ENCODE results near the gene AHCYL1. TPM values are rescaled to one million over a fixed set of nuclear protein-coding genes. Genes with fewer than 3 reads are reported as not detected.
A peak's percentile ranks its signal among the peaks of the same experiment; 100 is the strongest.
"Not testable (repeated sequence)": the region's sequence is repeated elsewhere in the genome, so short reads cannot be mapped to it uniquely, and the experiment has no call there.

AHCYL1 gene
- total and polyA plus RNA-seq, 2 experiments from 2014 or later: 56.2 to 97.6 TPM

DNA sequence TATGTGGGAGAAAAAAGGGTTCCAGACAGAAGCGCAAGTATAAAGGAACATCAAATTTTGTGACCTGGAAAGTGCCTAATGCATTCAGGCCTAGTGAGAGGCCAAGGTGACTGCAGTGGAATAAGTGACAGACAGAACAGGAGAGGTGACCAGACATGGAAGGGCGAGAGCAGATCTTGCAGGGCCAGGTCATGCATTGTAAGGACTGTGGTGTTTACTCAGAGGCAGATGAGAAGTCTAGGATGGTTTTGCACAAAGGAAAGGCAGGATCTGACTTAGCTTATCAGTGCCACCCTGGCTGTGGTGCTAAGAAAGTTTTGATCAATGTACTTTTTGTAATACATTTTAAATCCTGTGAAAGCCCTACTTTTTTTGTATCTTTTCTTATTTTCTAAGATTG lies 34.1 kb upstream of the AHCYL1 start:
- Histone ChIP-seq H3K27ac (no peak overlapping the region), H3K4me1 (ENCODE audit: insufficient read depth) (peaks cover 13% of the 10 kb centered on the region), H3K9me2 (replicated peaks; ENCODE audit: insufficient read depth) (no peaks in the 10 kb centered on the region), H3K36me3 (replicated peaks; ENCODE audit: insufficient read depth, low read depth) (no peaks in the 10 kb centered on the region), H2AFZ (no peak overlapping the region), H4K20me1 (ENCODE audit: insufficient read depth, poor library complexity, severe bottlenecking) (no peaks in the 10 kb centered on the region), H3K4me2 (no peak overlapping the region), H3K79me2 (no peaks in the 10 kb centered on the region), H3K9me3 (ENCODE audit: low read depth) (no peaks in the 10 kb centered on the region), H3K4me3 (no peak overlapping the region), H3K27me3 (no peaks in the 10 kb centered on the region)
- WGBS (ENCODE audit: low lambda C conversion rate, missing lambda C conversion rate): 88% methylated on average over 2 of the region's 2 CpGs
- TF ChIP-seq EZH2phosphoT487 (IDR thresholded peaks at IDR 0.05; ENCODE audit: low read depth, severe bottlenecking, unreplicated experiment) (no peak), EZH2 (IDR thresholded peaks at IDR 0.05; ENCODE audit: borderline replicate concordance) (no peak)
- TF ChIP-seq, protein P1, sequence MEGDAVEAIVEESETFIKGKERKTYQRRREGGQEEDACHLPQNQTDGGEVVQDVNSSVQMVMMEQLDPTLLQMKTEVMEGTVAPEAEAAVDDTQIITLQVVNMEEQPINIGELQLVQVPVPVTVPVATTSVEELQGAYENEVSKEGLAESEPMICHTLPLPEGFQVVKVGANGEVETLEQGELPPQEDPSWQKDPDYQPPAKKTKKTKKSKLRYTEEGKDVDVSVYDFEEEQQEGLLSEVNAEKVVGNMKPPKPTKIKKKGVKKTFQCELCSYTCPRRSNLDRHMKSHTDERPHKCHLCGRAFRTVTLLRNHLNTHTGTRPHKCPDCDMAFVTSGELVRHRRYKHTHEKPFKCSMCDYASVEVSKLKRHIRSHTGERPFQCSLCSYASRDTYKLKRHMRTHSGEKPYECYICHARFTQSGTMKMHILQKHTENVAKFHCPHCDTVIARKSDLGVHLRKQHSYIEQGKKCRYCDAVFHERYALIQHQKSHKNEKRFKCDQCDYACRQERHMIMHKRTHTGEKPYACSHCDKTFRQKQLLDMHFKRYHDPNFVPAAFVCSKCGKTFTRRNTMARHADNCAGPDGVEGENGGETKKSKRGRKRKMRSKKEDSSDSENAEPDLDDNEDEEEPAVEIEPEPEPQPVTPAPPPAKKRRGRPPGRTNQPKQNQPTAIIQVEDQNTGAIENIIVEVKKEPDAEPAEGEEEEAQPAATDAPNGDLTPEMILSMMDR (IDR thresholded peaks at IDR 0.05; ENCODE audit: poor library complexity): no peak
- no peak for DNase-seq (ENCODE audit: low spot score)

DNA sequence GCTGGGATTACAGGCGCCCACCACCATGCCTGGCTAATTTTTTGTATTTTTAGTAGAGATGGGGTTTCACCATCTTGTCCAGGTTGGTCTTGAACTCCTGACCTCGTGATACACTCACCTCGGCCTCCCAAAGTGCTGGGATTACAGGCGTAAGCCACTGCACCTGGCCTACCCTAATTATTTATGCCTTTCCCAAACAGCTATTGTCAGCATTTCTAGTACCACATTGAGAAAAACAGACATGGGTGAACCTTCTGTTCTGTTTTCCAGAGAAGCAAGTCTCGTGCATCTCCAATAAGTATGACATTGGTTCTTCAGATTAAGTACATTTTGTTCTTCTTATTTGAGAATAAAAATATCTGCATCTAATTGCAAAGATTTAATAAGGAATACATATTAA lies 33.1 kb upstream of the AHCYL1 start:
- H3K4me2 ChIP-seq; H3K27ac ChIP-seq; H2AFZ ChIP-seq; DNase-seq (ENCODE audit: low spot score); H3K9me3 ChIP-seq (ENCODE audit: low read depth); H3K79me2 ChIP-seq; H3K9me2 ChIP-seq (replicated peaks; ENCODE audit: insufficient read depth); H3K27me3 ChIP-seq; H3K4me3 ChIP-seq; H4K20me1 ChIP-seq (ENCODE audit: insufficient read depth, poor library complexity, severe bottlenecking); H3K36me3 ChIP-seq (replicated peaks; ENCODE audit: insufficient read depth, low read depth): not testable (repeated sequence)
- WGBS (ENCODE audit: low lambda C conversion rate, missing lambda C conversion rate): 92% methylated on average over 5 of the region's 5 CpGs
- H3K4me1 ChIP-seq (ENCODE audit: insufficient read depth): peaks cover 13% of the 10 kb centered on the region

- WGBS (ENCODE audit: low lambda C conversion rate, missing lambda C conversion rate): 14% methylated on average over 1 of the region's 1 CpG
Observed at GRCh38 chr1:109954041-109954512, 30.5 kb upstream of the AHCYL1 start.

DNA sequence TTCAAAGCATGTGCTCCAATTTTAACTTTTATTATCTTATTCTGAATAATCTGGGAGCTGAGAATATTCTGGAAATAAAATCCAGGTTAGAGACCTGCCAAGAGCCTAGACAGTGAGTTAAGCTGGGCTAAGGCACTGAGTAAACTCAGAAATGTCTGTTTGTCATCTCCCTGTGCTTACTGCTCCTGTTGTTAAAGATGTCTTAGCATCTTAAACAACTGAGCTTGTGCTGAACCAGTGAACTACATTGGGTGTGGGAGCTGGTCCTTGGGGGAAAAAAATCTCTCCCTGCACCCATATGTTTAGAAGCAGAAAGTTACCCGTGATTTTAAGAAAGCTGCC lies 25.0 kb upstream of the AHCYL1 start:
- Histone ChIP-seq H4K20me1 (ENCODE audit: insufficient read depth, poor library complexity, severe bottlenecking) (no peaks in the 10 kb centered on the region), H3K79me2 (no peaks in the 10 kb centered on the region), H3K9me3 (ENCODE audit: low read depth) (no peaks in the 10 kb centered on the region), H3K4me2 (peak overlapping the region; percentile 50), H3K4me1 (ENCODE audit: insufficient read depth) (peaks cover 20% of the 10 kb centered on the region), H3K36me3 (replicated peaks; ENCODE audit: insufficient read depth, low read depth) (no peaks in the 10 kb centered on the region), H3K9me2 (replicated peaks; ENCODE audit: insufficient read depth) (no peaks in the 10 kb centered on the region), H3K27ac (peak overlapping the region; percentile 71), H2AFZ (no peak overlapping the region), H3K27me3 (no peaks in the 10 kb centered on the region), H3K4me3 (no peak overlapping the region)
- 0% methylated on average over 1 of the region's 1 CpG for WGBS (ENCODE audit: low lambda C conversion rate, missing lambda C conversion rate)
- TF ChIP-seq EZH2 (IDR thresholded peaks at IDR 0.05; ENCODE audit: borderline replicate concordance) (no peak), EZH2phosphoT487 (IDR thresholded peaks at IDR 0.05; ENCODE audit: low read depth, severe bottlenecking, unreplicated experiment) (no peak)
- TF ChIP-seq, protein P1 (IDR thresholded peaks at IDR 0.05; ENCODE audit: poor library complexity): no peak
- no peak for DNase-seq (ENCODE audit: low spot score)

More at GRCh38 chr1:109954041-109954512, 30.5 kb upstream of the AHCYL1 start:
- no peaks in the 10 kb centered on the region for H3K79me2 ChIP-seq
- H3K27ac ChIP-seq: peak overlapping the region; percentile 52
- H3K36me3 ChIP-seq (replicated peaks; ENCODE audit: insufficient read depth, low read depth): no peaks in the 10 kb centered on the region
- no peaks in the 10 kb centered on the region for H4K20me1 ChIP-seq (ENCODE audit: insufficient read depth, poor library complexity, severe bottlenecking)
- no peaks in the 10 kb centered on the region for H3K27me3 ChIP-seq
- peaks cover 13% of the 10 kb centered on the region for H3K4me1 ChIP-seq (ENCODE audit: insufficient read depth)
- no peak overlapping the region for H3K4me2 ChIP-seq
- H3K9me2 ChIP-seq (replicated peaks; ENCODE audit: insufficient read depth): no peaks in the 10 kb centered on the region
- TF ChIP-seq EZH2phosphoT487 (IDR thresholded peaks at IDR 0.05; ENCODE audit: low read depth, severe bottlenecking, unreplicated experiment) (no peak), EZH2 (IDR thresholded peaks at IDR 0.05; ENCODE audit: borderline replicate concordance) (no peak)
- TF ChIP-seq, protein P1 (IDR thresholded peaks at IDR 0.05; ENCODE audit: poor library complexity): no peak
- no peak overlapping the region for H2AFZ ChIP-seq
- peak; percentile 49 for DNase-seq (ENCODE audit: low spot score)
- H3K4me3 ChIP-seq: no peak overlapping the region
- no peaks in the 10 kb centered on the region for H3K9me3 ChIP-seq (ENCODE audit: low read depth)

All from hepatocyte (in vitro differentiated cells).